Sigmoid colon (tissue), 7 donors: ENCODE measurements around the gene STK39. TPM values are rescaled to one million over a fixed set of nuclear protein-coding genes. Genes with fewer than 3 reads are reported as not detected.

Source experiments
- DNase-seq: peaks from one replicate; pipeline ENCODE4 v3.0.0-alpha.2; 2019
- H3K27ac ChIP-seq, 4 donors: fragments of 200-600 bp; sonication (generic); one replicate each; pipeline ENCODE4 v1.5.1; 2016 to 2019; ENCODE audit warnings: mild to moderate bottlenecking in 1 of 4
- H3K27me3 ChIP-seq, 3 donors: fragments of 200-600 bp; sonication (generic); one replicate each; pipeline ENCODE4 v1.5.1; 2019; ENCODE audit warnings: mild to moderate bottlenecking in 1 of 3
- H3K36me3 ChIP-seq, 4 donors: fragments of 200-600 bp; sonication (generic); one replicate each; pipeline ENCODE4 v1.5.1; 2016 to 2019
- H3K4me1 ChIP-seq, 4 donors: fragments of 200-600 bp; sonication (generic); one replicate each; pipeline ENCODE4 v1.5.1; 2017 to 2019
- H3K4me3 ChIP-seq, 4 donors: fragments of 200-600 bp; sonication (generic); one replicate each; pipeline ENCODE4 v1.5.1; 2017 to 2019; ENCODE audit warnings: mild to moderate bottlenecking in 2 of 4, moderate library complexity in 1 of 4
- H3K9me3 ChIP-seq, 4 donors: fragments of 200-600 bp in 3 of 4; sonication (generic) in 3 of 4; one replicate each; pipeline versions ENCODE4 v1.5.1 to v1.6.1; 2013 to 2019
- CTCF ChIP-seq, 4 experiments: fragments of 450-650 bp in 3 of 4; fragments of 200-600 bp in 1 of 4; IDR thresholded peaks; one replicate each; pipeline ENCODE4 v1.5.1; 2016 to 2019; ENCODE audit warnings: antibody characterized with exemption in 4 of 4, mild to moderate bottlenecking in 3 of 4, moderate library complexity in 2 of 4
- EP300 ChIP-seq, 4 donors: sonication (generic); formaldehyde crosslinking; IDR thresholded peaks; one replicate each; pipeline ENCODE4 v1.6.1; 2017; ENCODE audit warnings: antibody characterized with exemption in 4 of 4
- POLR2A ChIP-seq, 2 donors: fragments of 450-650 bp; IDR thresholded peaks; one replicate each; pipeline ENCODE4 v1.6.1; 2016; ENCODE audit warnings: antibody characterized with exemption in 2 of 2, mild to moderate bottlenecking in 2 of 2, moderate library complexity in 2 of 2
- POLR2AphosphoS5 ChIP-seq, 4 donors: sonication (generic); formaldehyde crosslinking; IDR thresholded peaks; one replicate each; pipeline ENCODE4 v1.6.1; 2017; ENCODE audit warnings: antibody characterized with exemption in 4 of 4
- WGBS, 2 donors: extraction: QIAGEN DNeasy Blood & Tissue Kit; methylation state at CpG; one replicate each; pipeline ENCODE4 v1.1.7; 2013; 5-methylcytosine and 5-hydroxymethylcytosine counted together
- intact Hi-C: fragments of 100-400 bp; cut with DNase I; formaldehyde crosslinking; loops from one replicate; pipeline ENCODE4 v1.15.1; 2023
- polyA plus RNA-seq, 3 donors: library from polyadenylated mRNA; stranded (reverse); fragments of 200-250 nt; gene quantifications; one replicate each; pipeline ENCODE4 v1.2.3, GENCODE V29; 2013
- total RNA-seq, 4 donors: library from RNA; depleted of rRNA; stranded (reverse); fragments of >200 nt; gene quantifications; one replicate each; pipeline ENCODE4 v1.1.0, GENCODE V29; 2016
- donor health status: healthy with polysubstance abuse.
- donor health status: Bipolar disorder and iron deficiency.
- donor health status: healthy.

The STK39 gene
- total and polyA plus RNA-seq, 7 donors = 13.4 to 44.9 (median 24.1) TPM

GRCh38 chr2:167954495-167954894 lies 292.9 kb downstream of the STK39 start:
- intact Hi-C loops = no loop called here

GRCh38 chr2:167953776-167954175 lies 293.6 kb downstream of the STK39 start:
- intact Hi-C loops = no loop called here
- Histone ChIP-seq H3K4me3 (no peak overlapping the region), H3K36me3 (no peaks in the 10 kb centered on the region), H3K27me3 (no peaks in the 10 kb centered on the region), H3K4me1 (no peaks in the 10 kb centered on the region), H3K27ac (no peak overlapping the region), H3K9me3 (no peaks in the 10 kb centered on the region)
- no peak for TF ChIP-seq POLR2AphosphoS5 (IDR thresholded peaks at IDR 0.05)
- no peak for DNase-seq
- WGBS, 2 donors = 88 to 91% methylated on average over 3 of the region's 3 CpGs

More at GRCh38 chr2:167954495-167954894, 292.9 kb downstream of the STK39 start:
- Histone ChIP-seq H3K9me3 (no peaks in the 10 kb centered on the region), H3K4me1 (no peaks in the 10 kb centered on the region), H3K4me3 (no peak overlapping the region), H3K36me3 (no peaks in the 10 kb centered on the region), H3K27ac (no peak overlapping the region), H3K27me3 (no peaks in the 10 kb centered on the region)
- DNase-seq = no peak
- TF ChIP-seq CTCF (IDR thresholded peaks at IDR 0.05) (no peak), POLR2AphosphoS5 (IDR thresholded peaks at IDR 0.05) (no peak), EP300 (IDR thresholded peaks at IDR 0.05) (no peak), POLR2A (IDR thresholded peaks at IDR 0.05) (no peak)
- WGBS, 2 donors = 95 to 98% methylated on average over 2 of the region's 2 CpGs

- Histone ChIP-seq H3K4me3 (no peak overlapping the region), H3K9me3 (no peaks in the 10 kb centered on the region), H3K27ac (no peak overlapping the region), H3K27me3 (no peaks in the 10 kb centered on the region), H3K36me3 (no peaks in the 10 kb centered on the region), H3K4me1 (no peaks in the 10 kb centered on the region)
- TF ChIP-seq POLR2AphosphoS5 (IDR thresholded peaks at IDR 0.05) (no peak), EP300 (IDR thresholded peaks at IDR 0.05) (no peak), POLR2A (IDR thresholded peaks at IDR 0.05) (no peak), CTCF (IDR thresholded peaks at IDR 0.05) (no peak)
- 96 to 99% methylated on average over 2 of the region's 2 CpGs for WGBS, 2 donors
- DNase-seq = no peak
- intact Hi-C loops = no loop called here
These were observed 296.8 kb downstream of the STK39 start for GRCh38 chr2:167950571-167950970.

- Histone ChIP-seq H3K9me3 (no peaks in the 10 kb centered on the region), H3K4me3 (no peak overlapping the region), H3K4me1 (peaks cover 0 to 7% (median 0%) of the 10 kb centered on the region in 4 donors), H3K27me3 (no peaks in the 10 kb centered on the region), H3K27ac (no peak overlapping the region), H3K36me3 (no peaks in the 10 kb centered on the region)
- DNase-seq = no peak
- TF ChIP-seq POLR2AphosphoS5 (IDR thresholded peaks at IDR 0.05) (no peak), CTCF (IDR thresholded peaks at IDR 0.05) (no peak), POLR2A (IDR thresholded peaks at IDR 0.05) (no peak), EP300 (IDR thresholded peaks at IDR 0.05) (no peak)
- intact Hi-C loops = no loop called here
- 90 to 94% methylated on average over 3 of the region's 3 CpGs for WGBS, 2 donors
These were observed 301.0 kb downstream of the STK39 start for GRCh38 chr2:167946441-167946841.

- Histone ChIP-seq H3K9me3 (no peaks in the 10 kb centered on the region), H3K27me3 (no peaks in the 10 kb centered on the region), H3K4me3 (no peak overlapping the region), H3K4me1 (peaks cover 0 to 7% (median 0%) of the 10 kb centered on the region in 4 donors), H3K27ac (no peak overlapping the region), H3K36me3 (no peaks in the 10 kb centered on the region)
- intact Hi-C loops = no loop called here
- no peak for DNase-seq
- WGBS, 2 donors = 80 to 87% methylated on average over 10 of the region's 10 CpGs
- no peak for TF ChIP-seq POLR2AphosphoS5 (IDR thresholded peaks at IDR 0.05)
- TF ChIP-seq POLR2A (IDR thresholded peaks at IDR 0.05) = no peak
- TF ChIP-seq CTCF (IDR thresholded peaks at IDR 0.05) = no peak
- no peak for TF ChIP-seq EP300 (IDR thresholded peaks at IDR 0.05)
These were observed 301.6 kb downstream of the STK39 start for GRCh38 chr2:167945660-167946368.
